Measurements from ENCODE around the gene UBL5.

The UBL5 gene

GRCh38 chr19:9850235-9850959 is 22.7 kb downstream of the UBL5 start:
- FAIRE-seq (no peak), DNase-seq (ENCODE audit: insufficient read length, low spot score) (no peak)
- TF ChIP-seq SPI1 (IDR thresholded peaks at IDR 0.05; ENCODE audit: low read depth, low read length) (no peak), POU2F2 (IDR thresholded peaks at IDR 0.05; ENCODE audit: low read depth, low read length) (no peak), TAF1 (IDR thresholded peaks at IDR 0.05; ENCODE audit: low read depth, low read length) (no peak), POLR2AphosphoS5 (IDR thresholded peaks at IDR 0.05; ENCODE audit: low read depth, low read length) (no peak), POLR2A (IDR thresholded peaks at IDR 0.05; ENCODE audit: low read depth, low read length) (no peak), PAX5 (IDR thresholded peaks at IDR 0.05; ENCODE audit: insufficient read depth, low read length, severe bottlenecking) (no peak)

GRCh38 chr19:9854282-9854846 is 26.6 kb downstream of the UBL5 start:
- FAIRE-seq (no peak), DNase-seq (ENCODE audit: insufficient read length, low spot score) (no peak)
- TF ChIP-seq SPI1 (IDR thresholded peaks at IDR 0.05; ENCODE audit: low read depth, low read length) (no peak), PAX5 (IDR thresholded peaks at IDR 0.05; ENCODE audit: insufficient read depth, low read length, severe bottlenecking) (no peak), POLR2AphosphoS5 (IDR thresholded peaks at IDR 0.05; ENCODE audit: low read depth, low read length) (no peak), POU2F2 (IDR thresholded peaks at IDR 0.05; ENCODE audit: low read depth, low read length) (no peak)

GRCh38 chr19:9856609-9857008 is 28.9 kb downstream of the UBL5 start:
- no peak for FAIRE-seq
- TF ChIP-seq TAF1 (IDR thresholded peaks at IDR 0.05; ENCODE audit: low read depth, low read length) = no peak
- TF ChIP-seq POLR2A (IDR thresholded peaks at IDR 0.05; ENCODE audit: low read depth, low read length) = no peak
- no peak for TF ChIP-seq POU2F2 (IDR thresholded peaks at IDR 0.05; ENCODE audit: low read depth, low read length)
- no peak for TF ChIP-seq POLR2AphosphoS5 (IDR thresholded peaks at IDR 0.05; ENCODE audit: low read depth, low read length)
- no peak for TF ChIP-seq SPI1 (IDR thresholded peaks at IDR 0.05; ENCODE audit: low read depth, low read length)

GRCh38 chr19:9857076-9857721 is 29.5 kb downstream of the UBL5 start:
- no peak for TF ChIP-seq POU2F2 (IDR thresholded peaks at IDR 0.05; ENCODE audit: low read depth, low read length)
- TF ChIP-seq PAX5 (IDR thresholded peaks at IDR 0.05; ENCODE audit: insufficient read depth, low read length, severe bottlenecking) = no peak
- TF ChIP-seq POLR2A (IDR thresholded peaks at IDR 0.05; ENCODE audit: low read depth, low read length) = no peak
- no peak for TF ChIP-seq TAF1 (IDR thresholded peaks at IDR 0.05; ENCODE audit: low read depth, low read length)
- TF ChIP-seq POLR2AphosphoS5 (IDR thresholded peaks at IDR 0.05; ENCODE audit: low read depth, low read length) = no peak
- TF ChIP-seq SPI1 (IDR thresholded peaks at IDR 0.05; ENCODE audit: low read depth, low read length) = no peak
- DNase-seq (ENCODE audit: insufficient read length, low spot score) = no peak
- FAIRE-seq = no peak

More at GRCh38 chr19:9856609-9857008, 28.9 kb downstream of the UBL5 start:
- DNase-seq (ENCODE audit: insufficient read length, low spot score) = no peak

- peak; percentile 70 for TF ChIP-seq SPI1 (IDR thresholded peaks at IDR 0.05; ENCODE audit: low read depth, low read length)
- TF ChIP-seq POLR2A (IDR thresholded peaks at IDR 0.05; ENCODE audit: low read depth, low read length) = no peak
- peak; percentile 60 for DNase-seq (ENCODE audit: insufficient read length, low spot score)
- peak; percentile 60 for FAIRE-seq
Measured at GRCh38 chr19:9857920-9858746, 30.4 kb downstream of the UBL5 start.

GRCh38 chr19:9858766-9859165 is 31.0 kb downstream of the UBL5 start:
- FAIRE-seq = peak; percentile 67
- no peak for DNase-seq (ENCODE audit: insufficient read length, low spot score)
- TF ChIP-seq POLR2A (IDR thresholded peaks at IDR 0.05; ENCODE audit: low read depth, low read length) (no peak), SPI1 (IDR thresholded peaks at IDR 0.05; ENCODE audit: low read depth, low read length) (no peak), POU2F2 (IDR thresholded peaks at IDR 0.05; ENCODE audit: low read depth, low read length) (no peak), POLR2AphosphoS5 (IDR thresholded peaks at IDR 0.05; ENCODE audit: low read depth, low read length) (no peak), TAF1 (IDR thresholded peaks at IDR 0.05; ENCODE audit: low read depth, low read length) (no peak), PAX5 (IDR thresholded peaks at IDR 0.05; ENCODE audit: insufficient read depth, low read length, severe bottlenecking) (no peak)

GRCh38 chr19:9860407-9860806 is 32.7 kb downstream of the UBL5 start:
- FAIRE-seq (no peak), DNase-seq (ENCODE audit: insufficient read length, low spot score) (no peak)
- no peak for TF ChIP-seq POLR2A (IDR thresholded peaks at IDR 0.05; ENCODE audit: low read depth, low read length)
- no peak for TF ChIP-seq PAX5 (IDR thresholded peaks at IDR 0.05; ENCODE audit: insufficient read depth, low read length, severe bottlenecking)
- no peak for TF ChIP-seq POLR2AphosphoS5 (IDR thresholded peaks at IDR 0.05; ENCODE audit: low read depth, low read length)
- TF ChIP-seq POU2F2 (IDR thresholded peaks at IDR 0.05; ENCODE audit: low read depth, low read length) = no peak
- no peak for TF ChIP-seq SPI1 (IDR thresholded peaks at IDR 0.05; ENCODE audit: low read depth, low read length)
- no peak for TF ChIP-seq TAF1 (IDR thresholded peaks at IDR 0.05; ENCODE audit: low read depth, low read length)

- FAIRE-seq (no peak), DNase-seq (ENCODE audit: insufficient read length, low spot score) (no peak)
- no peak for TF ChIP-seq SPI1 (IDR thresholded peaks at IDR 0.05; ENCODE audit: low read depth, low read length)
- no peak for TF ChIP-seq POLR2A (IDR thresholded peaks at IDR 0.05; ENCODE audit: low read depth, low read length)
Measured at GRCh38 chr19:9861503-9861902, 33.8 kb downstream of the UBL5 start.

- TF ChIP-seq POLR2A (IDR thresholded peaks at IDR 0.05; ENCODE audit: low read depth, low read length) = no peak
- TF ChIP-seq PAX5 (IDR thresholded peaks at IDR 0.05; ENCODE audit: insufficient read depth, low read length, severe bottlenecking) = no peak
- no peak for TF ChIP-seq POU2F2 (IDR thresholded peaks at IDR 0.05; ENCODE audit: low read depth, low read length)
- no peak for TF ChIP-seq TAF1 (IDR thresholded peaks at IDR 0.05; ENCODE audit: low read depth, low read length)
- TF ChIP-seq POLR2AphosphoS5 (IDR thresholded peaks at IDR 0.05; ENCODE audit: low read depth, low read length) = no peak
- TF ChIP-seq SPI1 (IDR thresholded peaks at IDR 0.05; ENCODE audit: low read depth, low read length) = no peak
- DNase-seq (ENCODE audit: insufficient read length, low spot score) (no peak), FAIRE-seq (no peak)
Measured at GRCh38 chr19:9862938-9863337, 35.2 kb downstream of the UBL5 start.

Data from GM12891 (cell line).